Fibroblast of mammary gland (primary cell): ENCODE measurements around the gene TTYH2.

Experiments used
- DNase-seq: peaks from one replicate; pipeline ENCODE4 v3.0.0-alpha.2; 2010; ENCODE audit warnings: low read depth
- H3K4me3 ChIP-seq: 2 replicates; pipeline ENCODE4 v1.5.1; 2011; ENCODE audit warnings: low read depth, mild to moderate bottlenecking, low read length, moderate library complexity; ENCODE audit not compliant: control insufficient read depth
- CTCF ChIP-seq: conservative IDR thresholded peaks from 2 replicates; pipeline ENCODE4 v1.5.1; 2011; ENCODE audit warnings: low read depth, low read length, inconsistent platforms; ENCODE audit not compliant: control insufficient read depth, insufficient read depth

TTYH2 gene

GRCh38 chr17:74295625-74296547 lies 82.5 kb downstream of the TTYH2 start:
- H3K4me3 ChIP-seq = no peak overlapping the region
- DNase-seq = peak; percentile 19
- TF ChIP-seq CTCF = no peak

GRCh38 chr17:74296548-74296936 lies 83.2 kb downstream of the TTYH2 start:
- H3K4me3 ChIP-seq = no peak overlapping the region
- TF ChIP-seq CTCF = peak; percentile 63
- peak; percentile 53 for DNase-seq

GRCh38 chr17:74297941-74298340 lies 84.6 kb downstream of the TTYH2 start:
- DNase-seq = peak; percentile 16
- no peak overlapping the region for H3K4me3 ChIP-seq
- no peak for TF ChIP-seq CTCF

- H3K4me3 ChIP-seq = no peak overlapping the region
- DNase-seq = no peak
- no peak for TF ChIP-seq CTCF
These were observed 85.4 kb downstream of the TTYH2 start for GRCh38 chr17:74298778-74299177.

- no peak for TF ChIP-seq CTCF
These were observed 86.0 kb downstream of the TTYH2 start for GRCh38 chr17:74299226-74300009.

GRCh38 chr17:74303305-74303704 lies 89.9 kb downstream of the TTYH2 start:
- DNase-seq = no peak
- no peak overlapping the region for H3K4me3 ChIP-seq
- TF ChIP-seq CTCF = no peak

More at GRCh38 chr17:74299226-74300009, 86.0 kb downstream of the TTYH2 start:
- H3K4me3 ChIP-seq = no peak overlapping the region
- DNase-seq = no peak
